ENCODE results near the gene LYPD8. TPM values are rescaled to one million over a fixed set of nuclear protein-coding genes. Genes with fewer than 3 reads are reported as not detected.

The LYPD8 gene
- total and polyA plus RNA-seq, 2 experiments from 2014 or later = not detected

- TF ChIP-seq JUNB (IDR thresholded peaks at IDR 0.05; ENCODE audit: unreplicated experiment) (no peak), CTCF (conservative IDR thresholded peaks at IDR 0.05; ENCODE audit: low read depth in 2 of 2) (no peak), ZNF114 (CRISPR knock-in tag; IDR thresholded peaks at IDR 0.05) (no peak), EZH2phosphoT487 (IDR thresholded peaks at IDR 0.05; ENCODE audit: unreplicated experiment) (no peak), ZNF331 (CRISPR knock-in tag; IDR thresholded peaks at IDR 0.05; ENCODE audit: low read depth) (no peak), CREB1 (CRISPR knock-in tag; IDR thresholded peaks at IDR 0.05; ENCODE audit: low read depth) (no peak), NANOG (IDR thresholded peaks at IDR 0.05; ENCODE audit: borderline replicate concordance) (no peak), STAT1 (IDR thresholded peaks at IDR 0.05; ENCODE audit: unreplicated experiment) (no peak), REST (IDR thresholded peaks at IDR 0.05; ENCODE audit: unreplicated experiment) (no peak)
- no peak for ATAC-seq
- no peak within 1 kb of the TSS for H3K27ac Mint-ChIP-seq
- Histone ChIP-seq H3K36me3 (ENCODE audit: insufficient read depth) (peaks cover 14% of the 10 kb centered on the region), H3K27me3 (ENCODE audit: insufficient read depth) (no peaks in the 10 kb centered on the region), H4K20me1 (replicated peaks; ENCODE audit: insufficient read depth) (no peaks in the 10 kb centered on the region), H3K79me2 (replicated peaks; ENCODE audit: insufficient read depth) (no peaks in the 10 kb centered on the region), H3K27ac (ENCODE audit: low read depth) (no peak within 1 kb of the TSS), H2AFZ (no peak within 1 kb of the TSS), H3K4me2 (no peak within 1 kb of the TSS), H3K4me3 (no peak within 1 kb of the TSS), H3K9me2 (ENCODE audit: insufficient read depth) (no peaks in the 10 kb centered on the region), H3K4me1 (ENCODE audit: insufficient read depth) (no peaks in the 10 kb centered on the region), H3F3A (replicated peaks; ENCODE audit: low read depth) (no peaks in the 10 kb centered on the region)
- peaks cover 15% of the 10 kb centered on the region for H3K36me3 Mint-ChIP-seq (ENCODE audit: low read depth)
- peaks cover 30% of the 10 kb centered on the region for H3K9me3 Mint-ChIP-seq
- no peak within 1 kb of the TSS for H3K4me3 Mint-ChIP-seq
- no peaks in the 10 kb centered on the region for H3K4me1 Mint-ChIP-seq
- peaks cover 2% of the 10 kb centered on the region for H3K27me3 Mint-ChIP-seq (ENCODE audit: insufficient read depth, low read depth, poor library complexity)
- DNase-seq (ENCODE audit: low spot score) = no peak
These were observed 52.8 kb downstream of the LYPD8 start, which contains the start of gene OR14I1 for GRCh38 chr1:248702714-248703113. OR14I1 (minus strand) TSS chr1:248702766.

- no peak for ATAC-seq
- peaks cover 66% of the 10 kb centered on the region for H3K9me3 Mint-ChIP-seq
- H4K20me1 ChIP-seq (replicated peaks; ENCODE audit: insufficient read depth) = no peaks in the 10 kb centered on the region
These were observed 56.5 kb downstream of the LYPD8 start for GRCh38 chr1:248699099-248699498.

More at GRCh38 chr1:248699099-248699498, 56.5 kb downstream of the LYPD8 start:
- H3K79me2 ChIP-seq (replicated peaks; ENCODE audit: insufficient read depth) = no peaks in the 10 kb centered on the region
- Mint-ChIP-seq H3K36me3 (ENCODE audit: low read depth) (peaks cover 31% of the 10 kb centered on the region), H3K4me3 (no peak overlapping the region), H3K27me3 (ENCODE audit: insufficient read depth, low read depth, poor library complexity) (no peaks in the 10 kb centered on the region), H3K27ac (no peak overlapping the region), H3K4me1 (no peaks in the 10 kb centered on the region)
- H2AFZ ChIP-seq = no peak overlapping the region
- H3K4me1 ChIP-seq (ENCODE audit: insufficient read depth) = no peaks in the 10 kb centered on the region
- no peaks in the 10 kb centered on the region for H3K9me2 ChIP-seq (ENCODE audit: insufficient read depth)
- H3K4me2 ChIP-seq = no peak overlapping the region
- no peak overlapping the region for H3K4me3 ChIP-seq
- H3K27me3 ChIP-seq (ENCODE audit: insufficient read depth) = no peaks in the 10 kb centered on the region
- peaks cover 17% of the 10 kb centered on the region for H3K36me3 ChIP-seq (ENCODE audit: insufficient read depth)
- H3F3A ChIP-seq (replicated peaks; ENCODE audit: low read depth) = no peaks in the 10 kb centered on the region
- no peak for DNase-seq (ENCODE audit: low spot score)
- TF ChIP-seq EZH2 (IDR thresholded peaks at IDR 0.05; ENCODE audit: low read depth, unreplicated experiment) = no peak
- no peak for TF ChIP-seq EZH2phosphoT487 (IDR thresholded peaks at IDR 0.05; ENCODE audit: unreplicated experiment)
- no peak for TF ChIP-seq REST (IDR thresholded peaks at IDR 0.05; ENCODE audit: unreplicated experiment)
- no peak for TF ChIP-seq ZNF114 (CRISPR knock-in tag; IDR thresholded peaks at IDR 0.05)
- no peak for TF ChIP-seq STAT1 (IDR thresholded peaks at IDR 0.05; ENCODE audit: unreplicated experiment)
- no peak for TF ChIP-seq ZNF331 (CRISPR knock-in tag; IDR thresholded peaks at IDR 0.05; ENCODE audit: low read depth)
- TF ChIP-seq CREB1 (CRISPR knock-in tag; IDR thresholded peaks at IDR 0.05; ENCODE audit: low read depth) = no peak
- TF ChIP-seq POLR2AphosphoS5 (IDR thresholded peaks at IDR 0.05; ENCODE audit: low read depth) = no peak
- no peak for TF ChIP-seq JUNB (IDR thresholded peaks at IDR 0.05; ENCODE audit: unreplicated experiment)
- no peak overlapping the region for H3K27ac ChIP-seq (ENCODE audit: low read depth)
